Parathyroid adenoma (tissue), 2 donors: Measurements from ENCODE around the gene UNK.

ENCODE experiments used
- H2AFZ ChIP-seq: fragments of 300-600 bp; sonication (generic); one replicate; pipeline ENCODE4 v1.7.0; 2017; ENCODE audit warnings: antibody characterized with exemption, mild to moderate bottlenecking
- H3K27ac ChIP-seq: fragments of 300-600 bp; sonication (generic); one replicate; pipeline ENCODE4 v1.7.0; 2017
- H3K27me3 ChIP-seq: fragments of 300-600 bp; sonication (generic); one replicate; pipeline ENCODE4 v1.7.0; 2017; ENCODE audit warnings: low read length; ENCODE audit not compliant: control insufficient read depth, insufficient read depth
- H3K36me3 ChIP-seq: fragments of 300-600 bp; sonication (generic); one replicate; pipeline ENCODE4 v1.7.0; 2017; ENCODE audit warnings: low read length; ENCODE audit not compliant: control insufficient read depth, insufficient read depth
- H3K4me1 ChIP-seq: fragments of 300-600 bp; sonication (generic); one replicate; pipeline ENCODE4 v1.7.0; 2017; ENCODE audit warnings: control low read depth
- H3K4me2 ChIP-seq: fragments of 300-600 bp; sonication (generic); one replicate; pipeline ENCODE4 v1.7.0; 2017; ENCODE audit warnings: low read length
- H3K4me3 ChIP-seq: fragments of 300-600 bp; sonication (generic); one replicate; pipeline ENCODE4 v1.7.0; 2017; ENCODE audit warnings: low read depth, low read length
- H3K79me2 ChIP-seq: fragments of 300-600 bp; sonication (generic); one replicate; pipeline ENCODE4 v1.7.0; 2017; ENCODE audit warnings: control low read depth
- H3K9ac ChIP-seq: fragments of 300-600 bp; sonication (generic); one replicate; pipeline ENCODE4 v1.7.0; 2017; ENCODE audit warnings: mild to moderate bottlenecking
- H3K9me3 ChIP-seq: fragments of 300-600 bp; sonication (generic); one replicate; pipeline ENCODE4 v1.7.0; 2017; ENCODE audit warnings: low read length; ENCODE audit not compliant: control insufficient read depth
- TF ChIP-seq, protein P1 (sequence below): fragments of 300-600 bp; sonication (generic); IDR thresholded peaks from one replicate; pipeline ENCODE4 v1.7.0; 2017; ENCODE audit warnings: antibody characterized with exemption, mild to moderate bottlenecking
- donor health status: primary hyperparathyroidism.

UNK gene

GRCh38 chr17:75784473-75785015, at the start of gene UNK:
UNK (plus strand) TSS chr17:75784806; CDS start chr17:75784881, 75 bp downstream.
- H3K4me3 ChIP-seq = peak within 1 kb of the TSS; percentile 82
- H3K9me3 ChIP-seq = no peaks in the 10 kb centered on the region
- no peaks in the 10 kb centered on the region for H3K27me3 ChIP-seq
- H3K4me2 ChIP-seq = peak within 1 kb of the TSS; percentile 96
- peak within 1 kb of the TSS; percentile 83 for H2AFZ ChIP-seq
- H3K4me1 ChIP-seq = peaks cover 24% of the 10 kb centered on the region
- peaks cover 22% of the 10 kb centered on the region for H3K79me2 ChIP-seq
- TF ChIP-seq, protein P1, sequence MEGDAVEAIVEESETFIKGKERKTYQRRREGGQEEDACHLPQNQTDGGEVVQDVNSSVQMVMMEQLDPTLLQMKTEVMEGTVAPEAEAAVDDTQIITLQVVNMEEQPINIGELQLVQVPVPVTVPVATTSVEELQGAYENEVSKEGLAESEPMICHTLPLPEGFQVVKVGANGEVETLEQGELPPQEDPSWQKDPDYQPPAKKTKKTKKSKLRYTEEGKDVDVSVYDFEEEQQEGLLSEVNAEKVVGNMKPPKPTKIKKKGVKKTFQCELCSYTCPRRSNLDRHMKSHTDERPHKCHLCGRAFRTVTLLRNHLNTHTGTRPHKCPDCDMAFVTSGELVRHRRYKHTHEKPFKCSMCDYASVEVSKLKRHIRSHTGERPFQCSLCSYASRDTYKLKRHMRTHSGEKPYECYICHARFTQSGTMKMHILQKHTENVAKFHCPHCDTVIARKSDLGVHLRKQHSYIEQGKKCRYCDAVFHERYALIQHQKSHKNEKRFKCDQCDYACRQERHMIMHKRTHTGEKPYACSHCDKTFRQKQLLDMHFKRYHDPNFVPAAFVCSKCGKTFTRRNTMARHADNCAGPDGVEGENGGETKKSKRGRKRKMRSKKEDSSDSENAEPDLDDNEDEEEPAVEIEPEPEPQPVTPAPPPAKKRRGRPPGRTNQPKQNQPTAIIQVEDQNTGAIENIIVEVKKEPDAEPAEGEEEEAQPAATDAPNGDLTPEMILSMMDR = no peak
- no peaks in the 10 kb centered on the region for H3K36me3 ChIP-seq
- peak within 1 kb of the TSS; percentile 98 for H3K27ac ChIP-seq
- peak within 1 kb of the TSS; percentile 64 for H3K9ac ChIP-seq

DNA sequence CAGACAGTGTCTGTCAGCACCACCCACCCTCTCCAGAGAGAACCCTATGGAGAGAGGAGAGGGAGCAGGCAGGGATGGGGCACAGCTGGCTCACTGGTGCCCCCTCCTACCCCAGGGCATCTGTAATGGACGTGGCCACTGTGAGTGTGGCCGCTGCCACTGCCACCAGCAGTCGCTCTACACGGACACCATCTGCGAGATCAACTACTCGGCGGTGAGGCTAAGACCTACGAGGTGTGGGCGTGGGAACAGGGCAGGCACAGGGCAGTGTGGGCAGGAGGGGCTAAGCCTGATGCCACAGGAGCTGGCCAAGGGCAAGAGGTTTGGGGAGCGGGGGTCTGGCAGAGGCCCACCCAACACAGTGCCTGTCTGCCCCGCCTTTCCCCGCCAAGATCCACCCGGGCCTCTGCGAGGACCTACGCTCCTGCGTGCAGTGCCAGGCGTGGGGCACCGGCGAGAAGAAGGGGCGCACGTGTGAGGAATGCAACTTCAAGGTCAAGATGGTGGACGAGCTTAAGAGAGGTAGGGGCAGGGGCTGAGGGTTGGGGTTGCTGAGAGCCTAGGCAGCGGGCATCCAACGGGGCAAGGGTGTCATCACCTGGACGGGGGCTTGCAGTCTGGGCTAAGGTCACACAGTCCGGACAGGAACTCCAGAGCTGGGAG, 48.3 kb upstream of the UNK start:
- no peak overlapping the region for H2AFZ ChIP-seq
- H3K4me3 ChIP-seq = no peak overlapping the region
- H3K36me3 ChIP-seq = no peaks in the 10 kb centered on the region
- no peaks in the 10 kb centered on the region for H3K9me3 ChIP-seq
- H3K27ac ChIP-seq = no peak overlapping the region
- H3K79me2 ChIP-seq = no peaks in the 10 kb centered on the region
- no peak overlapping the region for H3K4me2 ChIP-seq
- no peak overlapping the region for H3K9ac ChIP-seq
- no peaks in the 10 kb centered on the region for H3K27me3 ChIP-seq
- TF ChIP-seq, protein P1 = no peak
- no peaks in the 10 kb centered on the region for H3K4me1 ChIP-seq

GRCh38 chr17:75737133-75737962, 47.3 kb upstream of the UNK start:
- no peaks in the 10 kb centered on the region for H3K9me3 ChIP-seq
- no peak overlapping the region for H2AFZ ChIP-seq
- no peaks in the 10 kb centered on the region for H3K36me3 ChIP-seq
- H3K27me3 ChIP-seq = no peaks in the 10 kb centered on the region
- no peak overlapping the region for H3K4me2 ChIP-seq
- TF ChIP-seq, protein P1 = no peak
- no peaks in the 10 kb centered on the region for H3K4me1 ChIP-seq
- H3K9ac ChIP-seq = no peak overlapping the region
- H3K4me3 ChIP-seq = no peak overlapping the region
- no peaks in the 10 kb centered on the region for H3K79me2 ChIP-seq
- H3K27ac ChIP-seq = no peak overlapping the region

- H3K9ac ChIP-seq = no peak overlapping the region
- TF ChIP-seq, protein P1 = no peak
- no peak overlapping the region for H2AFZ ChIP-seq
- H3K4me2 ChIP-seq = no peak overlapping the region
- no peaks in the 10 kb centered on the region for H3K36me3 ChIP-seq
- H3K4me3 ChIP-seq = no peak overlapping the region
- H3K9me3 ChIP-seq = no peaks in the 10 kb centered on the region
- H3K79me2 ChIP-seq = no peaks in the 10 kb centered on the region
- H3K4me1 ChIP-seq = no peaks in the 10 kb centered on the region
- no peaks in the 10 kb centered on the region for H3K27me3 ChIP-seq
- H3K27ac ChIP-seq = no peak overlapping the region
These were observed 46.3 kb upstream of the UNK start for GRCh38 chr17:75738218-75738802.
